CD4-positive, CD25-positive, alpha-beta regulatory T cell (primary cell): ENCODE results near the gene MUCL3. TPM values are rescaled to one million over a fixed set of nuclear protein-coding genes. Genes with fewer than 3 reads are reported as not detected.
A peak's percentile ranks its signal among the peaks of the same experiment; 100 is the strongest.
"Not testable (repeated sequence)": the region's sequence is repeated elsewhere in the genome, so short reads cannot be mapped to it uniquely, and the experiment has no call there.

Source experiments
- ATAC-seq, 2 donors: fragments of 150-1000 bp; cut with Tn5 transposase; one replicate each; pipeline ENCODE4 v1.10.0; 2021; ENCODE audit warnings: low read depth in 2 of 2, moderate number of reproducible peaks in 2 of 2, moderate library complexity in 1 of 2
- DNase-seq, 3 donors: peaks; one replicate each; pipeline versions ENCODE4 v3.0.0 to v3.0.0-alpha.2; 2012 to 2022; ENCODE audit warnings: mixed read lengths in 1 of 3
- H3K27ac ChIP-seq: one replicate; pipeline ENCODE4 v1.7.0; 2013; ENCODE audit warnings: mild to moderate bottlenecking, low read length; ENCODE audit not compliant: insufficient read depth, poor library complexity, severe bottlenecking
- H3K27me3 ChIP-seq: one replicate; pipeline ENCODE4 v1.7.0; 2013; ENCODE audit warnings: low read length; ENCODE audit not compliant: control insufficient read depth, insufficient read depth
- H3K36me3 ChIP-seq: one replicate; pipeline ENCODE4 v1.7.0; 2013; ENCODE audit warnings: mild to moderate bottlenecking, low read length, moderate library complexity; ENCODE audit not compliant: control insufficient read depth, insufficient read depth
- H3K4me1 ChIP-seq: 2 replicates; pipeline ENCODE4 v1.7.0; 2013; ENCODE audit warnings: mild to moderate bottlenecking, low read length; ENCODE audit not compliant: insufficient read depth, control insufficient read depth, poor library complexity, severe bottlenecking
- H3K4me3 ChIP-seq: one replicate; pipeline ENCODE4 v1.7.0; 2013; ENCODE audit warnings: low read depth, mild to moderate bottlenecking, low read length, moderate library complexity
- H3K9me3 ChIP-seq, 2 experiments: 1 replicate in 1 of 2; 2 replicates in 1 of 2; pipeline ENCODE4 v1.7.0; 2013; ENCODE audit warnings: low read length in 2 of 2, mild to moderate bottlenecking in 1 of 2, moderate library complexity in 1 of 2; ENCODE audit not compliant: control insufficient read depth in 2 of 2
- H3K27ac Mint-ChIP-seq, 3 donors: one replicate each; pipeline ENCODE4 v1.8.0; 2020 to 2022; ENCODE audit warnings: mild to moderate bottlenecking in 3 of 3, mixed read lengths in 3 of 3, moderate library complexity in 2 of 3
- H3K27me3 Mint-ChIP-seq: one replicate; pipeline ENCODE4 v1.8.0; 2022; ENCODE audit warnings: mild to moderate bottlenecking, mixed read lengths
- H3K36me3 Mint-ChIP-seq: one replicate; pipeline ENCODE4 v1.8.0; 2020; ENCODE audit warnings: mixed read lengths
- H3K4me1 Mint-ChIP-seq, 4 donors: one replicate each; pipeline ENCODE4 v1.8.0; 2020 to 2022; ENCODE audit warnings: mixed read lengths in 4 of 4, mild to moderate bottlenecking in 1 of 4
- H3K4me3 Mint-ChIP-seq, 4 donors: one replicate each; pipeline ENCODE4 v1.8.0; 2020 to 2022; ENCODE audit warnings: mild to moderate bottlenecking in 4 of 4, mixed read lengths in 4 of 4, moderate library complexity in 3 of 4
- H3K9me3 Mint-ChIP-seq, 7 donors: one replicate each; pipeline ENCODE4 v1.8.0; 2020 to 2022; ENCODE audit warnings: mixed read lengths in 7 of 7, mild to moderate bottlenecking in 3 of 7, moderate library complexity in 2 of 7
- polyA plus RNA-seq, 4 donors: library from polyadenylated mRNA; unstranded; fragments of 300-500 nt; fragmentation: Illumina TruSeq; gene quantifications; one replicate each; pipeline ENCODE4 v1.2.3, GENCODE V29; 2021
- total RNA-seq: library from RNA; stranded (reverse); gene quantifications from one replicate; pipeline ENCODE4 v1.2.3, GENCODE V29; 2022

Gene MUCL3
- total and polyA plus RNA-seq, 5 donors from 2014 or later = not detected

- no peak for DNase-seq
- H3K4me3 Mint-ChIP-seq = no peak overlapping the region
- no peak for ATAC-seq
- Histone ChIP-seq H3K36me3 (no peaks in the 10 kb centered on the region), H3K4me1 (peaks cover 7% of the 10 kb centered on the region), H3K4me3 (no peak overlapping the region), H3K9me3 (no peaks in the 10 kb centered on the region), H3K27me3 (peaks cover 5% of the 10 kb centered on the region), H3K27ac (no peak overlapping the region)
- H3K27ac Mint-ChIP-seq = no peak overlapping the region
- peaks cover 0 to 2% (median 0%) of the 10 kb centered on the region in 7 donors for H3K9me3 Mint-ChIP-seq
- H3K36me3 Mint-ChIP-seq = no peaks in the 10 kb centered on the region
- H3K4me1 Mint-ChIP-seq = peaks cover 8 to 14% (median 10%) of the 10 kb centered on the region in 4 donors
- peaks cover 5% of the 10 kb centered on the region for H3K27me3 Mint-ChIP-seq
Observed at GRCh38 chr6:30987304-30987703, 46.5 kb downstream of the MUCL3 start.

GRCh38 chr6:30988209-30988825, 47.5 kb downstream of the MUCL3 start:
- H3K27ac Mint-ChIP-seq = no peak overlapping the region
- Histone ChIP-seq H3K27me3 (no peaks in the 10 kb centered on the region), H3K4me3 (no peak overlapping the region), H3K9me3 (no peaks in the 10 kb centered on the region), H3K27ac (no peak overlapping the region), H3K36me3 (no peaks in the 10 kb centered on the region), H3K4me1 (peaks cover 7% of the 10 kb centered on the region)
- H3K4me1 Mint-ChIP-seq = peaks cover 7 to 14% (median 10%) of the 10 kb centered on the region in 4 donors
- H3K36me3 Mint-ChIP-seq = no peaks in the 10 kb centered on the region
- H3K9me3 Mint-ChIP-seq = peaks cover 0 to 2% (median 0%) of the 10 kb centered on the region in 7 donors
- peaks cover 5% of the 10 kb centered on the region for H3K27me3 Mint-ChIP-seq
- DNase-seq (no peak), ATAC-seq (no peak)
- H3K4me3 Mint-ChIP-seq = no peak overlapping the region

- Histone ChIP-seq H3K36me3 (no peaks in the 10 kb centered on the region), H3K4me3 (peak overlapping the region; percentile 55), H3K4me1 (peaks cover 7% of the 10 kb centered on the region), H3K9me3 (no peaks in the 10 kb centered on the region), H3K27me3 (no peaks in the 10 kb centered on the region), H3K27ac (no peak overlapping the region)
- Mint-ChIP-seq H3K36me3 (no peaks in the 10 kb centered on the region), H3K27me3 (peaks cover 1% of the 10 kb centered on the region), H3K4me3 (peak overlapping the region in 2 of 4 donors; percentile 30 to 62), H3K9me3 (peaks cover 0 to 4% (median 0%) of the 10 kb centered on the region in 7 donors), H3K4me1 (peaks cover 7 to 14% (median 10%) of the 10 kb centered on the region in 4 donors), H3K27ac (peak overlapping the region in 1 of 3 donors; percentile 6)
- ATAC-seq (peak; percentile 65 to 80), DNase-seq (peak in 2 of 3 donors; percentile 5 to 73)
Observed at GRCh38 chr6:30990422-30991086, 49.8 kb downstream of the MUCL3 start.

GRCh38 chr6:30991891-30992290, 51.1 kb downstream of the MUCL3 start:
- H3K27ac ChIP-seq = no peak overlapping the region
- no peaks in the 10 kb centered on the region for H3K36me3 Mint-ChIP-seq
- H3K4me1 Mint-ChIP-seq = peaks cover 7 to 14% (median 10%) of the 10 kb centered on the region in 4 donors
- DNase-seq (no peak), ATAC-seq (no peak)
- H3K9me3 ChIP-seq = no peaks in the 10 kb centered on the region
- H3K36me3 ChIP-seq = no peaks in the 10 kb centered on the region
- H3K4me3 Mint-ChIP-seq = no peak overlapping the region
- H3K27ac Mint-ChIP-seq = no peak overlapping the region
- peaks cover 7% of the 10 kb centered on the region for H3K4me1 ChIP-seq
- peaks cover 0 to 4% (median 0%) of the 10 kb centered on the region in 7 donors for H3K9me3 Mint-ChIP-seq
- no peak overlapping the region for H3K4me3 ChIP-seq
- H3K27me3 ChIP-seq = no peaks in the 10 kb centered on the region
- H3K27me3 Mint-ChIP-seq = peaks cover 5% of the 10 kb centered on the region

GRCh38 chr6:30997301-30997700, 56.5 kb downstream of the MUCL3 start:
- no peak for ATAC-seq

GRCh38 chr6:30998785-30999184, 58.0 kb downstream of the MUCL3 start:
- Mint-ChIP-seq H3K36me3 (no peaks in the 10 kb centered on the region), H3K4me1 (peaks cover 0 to 6% (median 3%) of the 10 kb centered on the region in 4 donors), H3K9me3 (peaks cover 0 to 4% (median 0%) of the 10 kb centered on the region in 7 donors), H3K27ac (no peak overlapping the region), H3K4me3 (no peak overlapping the region), H3K27me3 (peaks cover 6% of the 10 kb centered on the region)
- ATAC-seq (no peak), DNase-seq (no peak)
- Histone ChIP-seq H3K27ac (no peak overlapping the region), H3K27me3 (no peaks in the 10 kb centered on the region), H3K4me3 (no peak overlapping the region), H3K9me3 (no peaks in the 10 kb centered on the region), H3K4me1 (no peaks in the 10 kb centered on the region), H3K36me3 (no peaks in the 10 kb centered on the region)

More at GRCh38 chr6:30997301-30997700, 56.5 kb downstream of the MUCL3 start:
- Histone ChIP-seq H3K9me3 (no peaks in the 10 kb centered on the region), H3K4me3 (no peak overlapping the region), H3K36me3 (no peaks in the 10 kb centered on the region), H3K27ac (no peak overlapping the region), H3K4me1 (no peaks in the 10 kb centered on the region), H3K27me3 (no peaks in the 10 kb centered on the region)
- H3K36me3 Mint-ChIP-seq = no peaks in the 10 kb centered on the region
- H3K27me3 Mint-ChIP-seq = peaks cover 5% of the 10 kb centered on the region
- peaks cover 0 to 4% (median 0%) of the 10 kb centered on the region in 7 donors for H3K9me3 Mint-ChIP-seq
- no peak overlapping the region for H3K4me3 Mint-ChIP-seq
- H3K4me1 Mint-ChIP-seq = peaks cover 0 to 6% (median 3%) of the 10 kb centered on the region in 4 donors
- H3K27ac Mint-ChIP-seq = no peak overlapping the region
- no peak for DNase-seq

GRCh38 chr6:31000067-31000860, 59.5 kb downstream of the MUCL3 start:
- H3K9me3 ChIP-seq, H3K27me3 ChIP-seq, ATAC-seq, H3K36me3 Mint-ChIP-seq, DNase-seq, H3K9me3 Mint-ChIP-seq, H3K27ac ChIP-seq, H3K27ac Mint-ChIP-seq, H3K4me1 Mint-ChIP-seq, H3K4me3 Mint-ChIP-seq, H3K4me1 ChIP-seq, H3K36me3 ChIP-seq, H3K4me3 ChIP-seq: not testable (repeated sequence)
- peaks cover 11% of the 10 kb centered on the region for H3K27me3 Mint-ChIP-seq
